NK-92 (cell line): ENCODE data around the gene GPX2.
A peak's percentile ranks its signal among the peaks of the same experiment; 100 is the strongest.
"Not testable (repeated sequence)": the region's sequence is repeated elsewhere in the genome, so short reads cannot be mapped to it uniquely, and the experiment has no call there.

ENCODE experiments used
- DNase-seq: peaks from one replicate; lab custom pipeline; 2025; ENCODE audit not compliant: unreplicated experiment; lab: John Stamatoyannopoulos, UW

Gene GPX2

DNA sequence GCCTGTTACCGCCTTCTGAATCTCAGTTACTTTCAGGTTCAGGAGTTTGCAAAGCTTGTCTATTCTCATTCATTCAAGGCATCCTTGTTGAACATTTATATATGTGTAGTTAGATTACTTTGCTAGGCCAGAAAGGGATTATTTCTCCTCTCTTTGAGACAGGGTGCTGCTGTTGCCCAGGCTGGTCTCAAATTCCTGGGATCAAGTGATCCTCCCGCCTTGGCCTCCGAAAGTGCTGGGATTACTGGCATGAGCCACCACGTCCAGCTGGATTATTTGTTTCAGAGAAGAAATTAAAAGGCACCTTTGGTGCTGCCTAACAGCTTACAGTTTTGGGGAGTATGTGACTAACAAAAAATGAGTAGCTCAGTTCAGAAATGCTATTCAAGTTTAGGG lies 27.5 kb downstream of the GPX2 start:
- DNase-seq: no peak

- DNase-seq: peak; percentile 87
Measured at GRCh38 chr14:64914237-64915028, 28.1 kb downstream of the GPX2 start, which contains the start of gene CHURC1. Gene CHURC1 (plus strand): TSS chr14:64914455. CDS start chr14:64914496, 41 bp downstream.

GRCh38 chr14:64913477-64913876 lies 29.1 kb downstream of the GPX2 start:
- DNase-seq: not testable (repeated sequence)

- DNase-seq: no peak
Measured at GRCh38 chr14:64912261-64912660, 30.3 kb downstream of the GPX2 start.

- no peak for DNase-seq
Measured at GRCh38 chr14:64910847-64911495, 31.6 kb downstream of the GPX2 start.

GRCh38 chr14:64906022-64906421 lies 36.5 kb downstream of the GPX2 start:
- no peak for DNase-seq

DNA sequence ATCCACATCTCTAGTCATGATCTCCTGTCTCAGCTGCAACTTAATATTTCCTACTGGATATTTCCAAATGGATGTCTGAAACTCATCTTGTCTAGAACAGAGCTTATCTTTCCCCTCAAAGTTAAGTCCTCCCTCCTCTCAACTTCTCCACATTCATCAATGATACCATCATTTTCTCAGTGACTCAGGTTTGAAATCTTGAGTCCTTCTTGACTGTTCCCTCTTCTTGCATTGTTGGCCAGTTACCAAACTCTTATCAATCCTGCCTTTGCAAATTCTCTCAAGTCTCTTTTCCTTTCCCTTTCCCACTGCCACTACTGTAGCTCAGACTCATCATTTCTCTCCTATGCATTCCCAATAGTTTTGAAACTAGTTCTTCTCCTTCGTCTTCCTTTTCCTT lies 42.6 kb downstream of the GPX2 start:
- no peak for DNase-seq

- DNase-seq: no peak
Measured at GRCh38 chr14:64891839-64892375, 50.6 kb downstream of the GPX2 start.

- DNase-seq: no peak
Measured at GRCh38 chr14:64891173-64891838, 51.2 kb downstream of the GPX2 start.

DNA sequence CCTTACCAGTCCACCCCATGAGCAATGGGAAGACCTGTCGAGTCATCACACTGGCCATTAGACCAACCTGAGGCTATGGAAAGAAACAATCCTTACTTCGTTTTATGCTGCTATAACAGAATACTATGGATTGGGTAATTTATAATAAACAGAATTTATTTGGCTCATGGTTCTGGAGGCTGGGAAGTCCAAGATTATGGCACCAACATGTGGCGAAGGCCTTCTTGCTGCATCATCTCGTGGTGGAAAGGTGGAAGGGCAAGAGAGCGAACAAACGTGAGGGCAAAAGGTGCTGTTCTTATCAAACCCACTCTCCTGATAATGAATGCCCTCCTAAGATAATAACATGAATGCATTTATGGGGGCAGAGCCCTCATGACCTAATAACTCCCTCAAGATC lies 53.2 kb downstream of the GPX2 start:
- DNase-seq: no peak
